Astrocyte (in vitro differentiated cells and primary cell): ENCODE results near the gene AMZ1.

Source experiments
- EZH2 ChIP-seq: IDR thresholded peaks from 2 replicates; pipeline ENCODE4 v1.6.1; 2012; ENCODE audit warnings: mild to moderate bottlenecking, low read length, inconsistent platforms; ENCODE audit not compliant: insufficient read depth
- TF ChIP-seq, protein P1 (sequence below): IDR thresholded peaks from 2 replicates; pipeline ENCODE4 v1.5.1; 2011; ENCODE audit warnings: low read depth, mild to moderate bottlenecking, inconsistent platforms, low read length, moderate library complexity; ENCODE audit not compliant: insufficient read depth

DNA sequence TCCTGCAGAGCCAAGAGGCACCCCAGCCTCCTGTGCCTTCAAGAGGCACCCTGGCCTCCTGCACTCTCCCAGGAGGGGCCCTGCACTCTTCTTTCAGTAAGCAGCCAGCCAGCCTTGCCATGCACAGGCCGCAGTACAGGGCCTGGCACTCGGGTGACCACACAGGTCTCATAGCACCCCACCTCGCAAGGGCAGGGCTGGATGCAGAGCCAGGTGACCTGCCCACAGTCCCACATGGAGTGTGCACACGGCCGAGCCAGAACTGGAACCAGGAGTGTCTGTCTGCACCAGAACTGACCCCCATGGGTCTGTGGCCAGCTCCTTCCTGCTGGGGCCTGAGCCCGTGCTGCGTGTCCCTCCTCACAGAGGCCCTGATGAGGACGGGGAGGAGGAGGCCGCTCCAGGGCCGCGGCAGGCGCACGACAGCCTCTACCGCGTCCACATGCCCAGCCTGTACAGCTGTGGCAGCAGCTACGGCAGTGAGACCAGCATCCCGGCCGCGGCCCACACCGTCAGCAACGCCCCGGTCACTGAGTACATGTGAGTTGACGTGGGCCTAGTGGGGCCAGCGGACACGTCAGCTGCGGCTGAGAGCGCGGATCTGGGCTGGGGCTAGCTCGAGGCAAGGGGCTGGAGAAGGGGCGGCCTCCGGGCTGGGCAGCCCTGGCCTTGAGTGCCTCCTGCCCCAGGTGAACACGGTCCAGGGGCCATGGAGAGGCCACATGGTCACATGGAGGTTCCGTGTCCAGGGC, 29.9 kb upstream of the AMZ1 start:
- no peak for TF ChIP-seq EZH2
- TF ChIP-seq, protein P1, sequence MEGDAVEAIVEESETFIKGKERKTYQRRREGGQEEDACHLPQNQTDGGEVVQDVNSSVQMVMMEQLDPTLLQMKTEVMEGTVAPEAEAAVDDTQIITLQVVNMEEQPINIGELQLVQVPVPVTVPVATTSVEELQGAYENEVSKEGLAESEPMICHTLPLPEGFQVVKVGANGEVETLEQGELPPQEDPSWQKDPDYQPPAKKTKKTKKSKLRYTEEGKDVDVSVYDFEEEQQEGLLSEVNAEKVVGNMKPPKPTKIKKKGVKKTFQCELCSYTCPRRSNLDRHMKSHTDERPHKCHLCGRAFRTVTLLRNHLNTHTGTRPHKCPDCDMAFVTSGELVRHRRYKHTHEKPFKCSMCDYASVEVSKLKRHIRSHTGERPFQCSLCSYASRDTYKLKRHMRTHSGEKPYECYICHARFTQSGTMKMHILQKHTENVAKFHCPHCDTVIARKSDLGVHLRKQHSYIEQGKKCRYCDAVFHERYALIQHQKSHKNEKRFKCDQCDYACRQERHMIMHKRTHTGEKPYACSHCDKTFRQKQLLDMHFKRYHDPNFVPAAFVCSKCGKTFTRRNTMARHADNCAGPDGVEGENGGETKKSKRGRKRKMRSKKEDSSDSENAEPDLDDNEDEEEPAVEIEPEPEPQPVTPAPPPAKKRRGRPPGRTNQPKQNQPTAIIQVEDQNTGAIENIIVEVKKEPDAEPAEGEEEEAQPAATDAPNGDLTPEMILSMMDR: no peak
